ENCODE data around the gene NLRP9.
"Not testable (repeated sequence)": the region's sequence is repeated elsewhere in the genome, so short reads cannot be mapped to it uniquely, and the experiment has no call there.

- TF ChIP-seq, protein P1, sequence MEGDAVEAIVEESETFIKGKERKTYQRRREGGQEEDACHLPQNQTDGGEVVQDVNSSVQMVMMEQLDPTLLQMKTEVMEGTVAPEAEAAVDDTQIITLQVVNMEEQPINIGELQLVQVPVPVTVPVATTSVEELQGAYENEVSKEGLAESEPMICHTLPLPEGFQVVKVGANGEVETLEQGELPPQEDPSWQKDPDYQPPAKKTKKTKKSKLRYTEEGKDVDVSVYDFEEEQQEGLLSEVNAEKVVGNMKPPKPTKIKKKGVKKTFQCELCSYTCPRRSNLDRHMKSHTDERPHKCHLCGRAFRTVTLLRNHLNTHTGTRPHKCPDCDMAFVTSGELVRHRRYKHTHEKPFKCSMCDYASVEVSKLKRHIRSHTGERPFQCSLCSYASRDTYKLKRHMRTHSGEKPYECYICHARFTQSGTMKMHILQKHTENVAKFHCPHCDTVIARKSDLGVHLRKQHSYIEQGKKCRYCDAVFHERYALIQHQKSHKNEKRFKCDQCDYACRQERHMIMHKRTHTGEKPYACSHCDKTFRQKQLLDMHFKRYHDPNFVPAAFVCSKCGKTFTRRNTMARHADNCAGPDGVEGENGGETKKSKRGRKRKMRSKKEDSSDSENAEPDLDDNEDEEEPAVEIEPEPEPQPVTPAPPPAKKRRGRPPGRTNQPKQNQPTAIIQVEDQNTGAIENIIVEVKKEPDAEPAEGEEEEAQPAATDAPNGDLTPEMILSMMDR (IDR thresholded peaks at IDR 0.05) = not testable (repeated sequence)
- TF ChIP-seq POLR2A (IDR thresholded peaks at IDR 0.05) = not testable (repeated sequence)
These were observed 18.6 kb upstream of the NLRP9 start for GRCh38 chr19:55756808-55757207.

Data from esophagus squamous epithelium (tissue), 4 donors.